PC-9 (cell line): ENCODE results near the gene PAFAH1B1. TPM values are rescaled to one million over a fixed set of nuclear protein-coding genes. Genes with fewer than 3 reads are reported as not detected.
A peak's percentile ranks its signal among the peaks of the same experiment; 100 is the strongest.

Experiments
- BruUV-seq: library from RNA; stranded (reverse); fragments of 400-500 nt; replicated peaks from 2 replicates; lab custom pipeline; 2021; lab: Mats Ljungman, UMichigan
- CTCF ChIA-PET: fragments of 300-600 bp; sonication (Branson Sonifier 250); formaldehyde crosslinking; loops from one replicate; lab custom pipeline; 2022; ENCODE audit warnings: antibody characterized with exemption; lab: Charles Lee
- POLR2A ChIA-PET: fragments of 300-600 bp; sonication (Branson Sonifier 250); formaldehyde crosslinking; loops from one replicate; lab custom pipeline; 2022; ENCODE audit warnings: antibody characterized with exemption; ENCODE audit not compliant: unreplicated experiment; lab: Charles Lee
- DNase-seq, 2 experiments: peaks; one replicate each; pipeline versions ENCODE4 v3.0.0 to v3.0.0-alpha.2; 2015 to 2022; ENCODE audit warnings: mixed read lengths in 1 of 2
- H2AFZ ChIP-seq: fragments of 200-600 bp; sonication (generic); 2 replicates; pipeline ENCODE4 v1.8.1; 2017; ENCODE audit warnings: antibody characterized with exemption
- H3F3A ChIP-seq: fragments of 200-600 bp; sonication (generic); 2 replicates; pipeline ENCODE4 v1.8.1; 2017; ENCODE audit warnings: antibody characterized with exemption, mild to moderate bottlenecking, low read depth; ENCODE audit not compliant: insufficient read depth
- H3K27ac ChIP-seq: fragments of 200-600 bp; sonication (generic); 2 replicates; pipeline ENCODE4 v1.6.1; 2016; ENCODE audit warnings: mixed run types
- H3K27me3 ChIP-seq: fragments of 200-600 bp; sonication (generic); 2 replicates; pipeline ENCODE4 v1.6.1; 2016; ENCODE audit warnings: low read depth, mixed run types; ENCODE audit not compliant: insufficient read depth
- H3K36me3 ChIP-seq: fragments of 200-600 bp; sonication (generic); 2 replicates; pipeline ENCODE4 v1.6.1; 2016; ENCODE audit warnings: low read depth, mixed run types
- H3K4me1 ChIP-seq: fragments of 200-600 bp; sonication (generic); replicated peaks from 2 replicates; pipeline ENCODE4 v1.6.1; 2016; ENCODE audit warnings: mixed run types; ENCODE audit not compliant: insufficient read depth
- H3K4me2 ChIP-seq: fragments of 200-600 bp; sonication (generic); 2 replicates; pipeline ENCODE4 v1.6.1; 2017; ENCODE audit warnings: mixed run types
- H3K4me3 ChIP-seq: fragments of 200-600 bp; sonication (generic); 2 replicates; pipeline ENCODE4 v1.6.1; 2016; ENCODE audit warnings: mixed run types
- H3K79me2 ChIP-seq: fragments of 200-600 bp; sonication (generic); 2 replicates; pipeline ENCODE4 v1.6.1; 2017; ENCODE audit warnings: low read depth, mixed run types
- H3K9me2 ChIP-seq: fragments of 200-600 bp; sonication (generic); 2 replicates; pipeline ENCODE4 v1.8.1; 2017; ENCODE audit warnings: mild to moderate bottlenecking; ENCODE audit not compliant: insufficient read depth
- H3K9me3 ChIP-seq: fragments of 200-600 bp; sonication (generic); 2 replicates; pipeline ENCODE4 v1.8.1; 2016; ENCODE audit warnings: low read depth; ENCODE audit not compliant: insufficient read depth
- H4K20me1 ChIP-seq: fragments of 200-600 bp; sonication (generic); 2 replicates; pipeline ENCODE4 v1.8.1; 2017; ENCODE audit not compliant: insufficient read depth
- EZH2 ChIP-seq: fragments of 200-600 bp; sonication (generic); IDR thresholded peaks from 2 replicates; pipeline ENCODE4 v1.8.0; 2017; ENCODE audit warnings: antibody characterized with exemption, low read depth
- intact Hi-C: fragments of 100-400 bp; cut with micrococcal nuclease; formaldehyde crosslinking; loops from one replicate; pipeline ENCODE4 v1.10.0; 2022; ENCODE audit not compliant: unreplicated experiment
- total RNA-seq: library from RNA; stranded (reverse); gene quantifications from 2 replicates; pipeline ENCODE4 v1.2.3, GENCODE V29; 2021
- TF ChIP-seq, protein P1 (sequence below): fragments of 200-600 bp; sonication (generic); conservative IDR thresholded peaks from 2 replicates; pipeline ENCODE4 v1.6.1; 2017; ENCODE audit warnings: mixed run types, antibody characterized with exemption, mild to moderate bottlenecking, moderate library complexity

The PAFAH1B1 gene
- total RNA-seq, 1 experiment from 2014 or later = 152 TPM

DNA sequence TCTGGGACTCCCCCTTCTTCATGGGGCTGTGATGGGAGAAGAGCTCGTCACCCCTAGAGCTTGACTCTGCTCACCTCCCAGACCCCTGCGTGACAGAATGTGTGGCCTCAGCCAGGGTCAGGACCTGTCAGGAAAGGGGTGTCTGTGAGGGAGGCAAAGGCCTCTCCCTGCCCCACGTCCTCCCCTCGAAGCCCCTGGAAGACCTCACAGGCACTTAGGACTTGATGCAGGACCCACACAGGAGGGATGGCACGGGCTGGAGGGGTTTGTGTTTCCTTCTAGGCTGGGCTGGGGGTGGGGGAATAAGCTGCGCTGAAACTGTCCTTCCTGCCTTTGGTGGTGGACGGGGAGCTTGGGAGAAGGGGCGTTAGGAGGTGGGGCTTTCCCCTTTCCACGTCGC is 129.2 kb downstream of the PAFAH1B1 start:
- DNase-seq = no peak
- Histone ChIP-seq H3K4me2 (no peak overlapping the region), H2AFZ (no peak overlapping the region), H3K9me2 (no peaks in the 10 kb centered on the region), H3K79me2 (no peaks in the 10 kb centered on the region), H3F3A (no peaks in the 10 kb centered on the region; the same call in 1 of the 2 replicates), H3K9me3 (no peaks in the 10 kb centered on the region), H3K4me1 (no peaks in the 10 kb centered on the region), H3K27me3 (peaks cover 17% of the 10 kb centered on the region), H3K4me3 (no peak overlapping the region), H3K27ac (no peak overlapping the region), H4K20me1 (no peaks in the 10 kb centered on the region), H3K36me3 (no peaks in the 10 kb centered on the region)
- POLR2A ChIA-PET = no interaction called here
- BruUV-seq = no TSS peak
- CTCF ChIA-PET = no interaction called here
- TF ChIP-seq, protein P1, sequence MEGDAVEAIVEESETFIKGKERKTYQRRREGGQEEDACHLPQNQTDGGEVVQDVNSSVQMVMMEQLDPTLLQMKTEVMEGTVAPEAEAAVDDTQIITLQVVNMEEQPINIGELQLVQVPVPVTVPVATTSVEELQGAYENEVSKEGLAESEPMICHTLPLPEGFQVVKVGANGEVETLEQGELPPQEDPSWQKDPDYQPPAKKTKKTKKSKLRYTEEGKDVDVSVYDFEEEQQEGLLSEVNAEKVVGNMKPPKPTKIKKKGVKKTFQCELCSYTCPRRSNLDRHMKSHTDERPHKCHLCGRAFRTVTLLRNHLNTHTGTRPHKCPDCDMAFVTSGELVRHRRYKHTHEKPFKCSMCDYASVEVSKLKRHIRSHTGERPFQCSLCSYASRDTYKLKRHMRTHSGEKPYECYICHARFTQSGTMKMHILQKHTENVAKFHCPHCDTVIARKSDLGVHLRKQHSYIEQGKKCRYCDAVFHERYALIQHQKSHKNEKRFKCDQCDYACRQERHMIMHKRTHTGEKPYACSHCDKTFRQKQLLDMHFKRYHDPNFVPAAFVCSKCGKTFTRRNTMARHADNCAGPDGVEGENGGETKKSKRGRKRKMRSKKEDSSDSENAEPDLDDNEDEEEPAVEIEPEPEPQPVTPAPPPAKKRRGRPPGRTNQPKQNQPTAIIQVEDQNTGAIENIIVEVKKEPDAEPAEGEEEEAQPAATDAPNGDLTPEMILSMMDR = no peak
- no peak for TF ChIP-seq EZH2
- intact Hi-C loops = no loop called here

GRCh38 chr17:2723505-2723996 is 130.1 kb downstream of the PAFAH1B1 start:
- H3F3A ChIP-seq = no peaks in the 10 kb centered on the region
- H3K9me2 ChIP-seq = no peaks in the 10 kb centered on the region
- H3K27ac ChIP-seq = no peak overlapping the region
- ChIA-PET CTCF (no interaction called here), POLR2A (interaction anchor here (0.6 to 0.7 kb wide), 4 partner anchors 13 to 698 kb away, joined by 3 to 11 read pairs (median 4); no protein-coding TSS in a partner anchor)
- intact Hi-C loops = no loop called here
- no peaks in the 10 kb centered on the region for H4K20me1 ChIP-seq
- H3K4me1 ChIP-seq = no peaks in the 10 kb centered on the region
- no peaks in the 10 kb centered on the region for H3K36me3 ChIP-seq
- H3K9me3 ChIP-seq = no peaks in the 10 kb centered on the region
- no peak overlapping the region for H3K4me3 ChIP-seq
- H3K4me2 ChIP-seq = no peak overlapping the region
- peaks cover 17% of the 10 kb centered on the region for H3K27me3 ChIP-seq
- no TSS peak for BruUV-seq
- TF ChIP-seq, protein P1 = no peak
- TF ChIP-seq EZH2 = no peak
- H2AFZ ChIP-seq = no peak overlapping the region
- DNase-seq = peak in 1 of 2 experiments; percentile 64
- H3K79me2 ChIP-seq = no peaks in the 10 kb centered on the region

GRCh38 chr17:2723997-2724783 is 130.7 kb downstream of the PAFAH1B1 start:
- POLR2A ChIA-PET = interaction anchor here (0.6 kb wide), 2 partner anchors 13 to 210 kb away, joined by 8 to 11 read pairs; no protein-coding TSS in a partner anchor
- H3K4me2 ChIP-seq = no peak overlapping the region
- no peaks in the 10 kb centered on the region for H3K9me2 ChIP-seq
- no peaks in the 10 kb centered on the region for H3K36me3 ChIP-seq
- intact Hi-C loops = no loop called here
- H3K4me3 ChIP-seq = no peak overlapping the region
- TF ChIP-seq, protein P1 = no peak
- no peak for TF ChIP-seq EZH2
- no peak overlapping the region for H3K27ac ChIP-seq
- CTCF ChIA-PET = no interaction called here
- no peaks in the 10 kb centered on the region for H3K79me2 ChIP-seq
- no peaks in the 10 kb centered on the region for H3K4me1 ChIP-seq
- no peaks in the 10 kb centered on the region for H4K20me1 ChIP-seq
- H3K9me3 ChIP-seq = no peaks in the 10 kb centered on the region
- DNase-seq = peak in 1 of 2 experiments; percentile 76
- no peaks in the 10 kb centered on the region for H3F3A ChIP-seq
- H3K27me3 ChIP-seq = peaks cover 19% of the 10 kb centered on the region
- no TSS peak for BruUV-seq
- H2AFZ ChIP-seq = no peak overlapping the region
